Natural killer cell treated with Interleukin-12 subunit alpha and Interleukin-12 subunit beta and Interleukin-15 and Interleukin-18, amount 100 ng/mL, for 72 hours (primary cell): Measurements from ENCODE around the gene TRPM3. TPM values are rescaled to one million over a fixed set of nuclear protein-coding genes. Genes with fewer than 3 reads are reported as not detected.

ENCODE experiments used
- ATAC-seq, 2 donors: fragments of 150-1000 bp; cut with Tn5 transposase in 1 of 2; sonication (Bioruptor Pico), chemical (Tn5 transposase) in 1 of 2; 2 replicates each; pipeline ENCODE4 v1.10.0; 2021
- DNase-seq: peaks from one replicate; pipeline ENCODE4 v3.0.0; 2022; ENCODE audit warnings: low spot score
- H3K27ac Mint-ChIP-seq, 2 donors: 1 replicate in 1 of 2; 2 replicates in 1 of 2; pipeline ENCODE4 v1.8.0; 2022; ENCODE audit warnings: mixed read lengths in 2 of 2, mild to moderate bottlenecking in 1 of 2, moderate library complexity in 1 of 2
- H3K27me3 Mint-ChIP-seq, 2 donors: 1 replicate in 1 of 2; 2 replicates in 1 of 2; pipeline ENCODE4 v1.8.0; 2022; ENCODE audit warnings: mixed read lengths in 2 of 2
- H3K36me3 Mint-ChIP-seq: one replicate; pipeline ENCODE4 v1.8.0; 2022; ENCODE audit warnings: mixed read lengths
- H3K4me1 Mint-ChIP-seq, 2 donors: 1 replicate in 1 of 2; 2 replicates in 1 of 2; pipeline ENCODE4 v1.8.0; 2022; ENCODE audit warnings: low read depth in 2 of 2, mixed read lengths in 2 of 2, mild to moderate bottlenecking in 1 of 2
- H3K4me3 Mint-ChIP-seq: one replicate; pipeline ENCODE4 v1.8.0; 2022; ENCODE audit warnings: mixed read lengths
- H3K9me3 Mint-ChIP-seq: 2 replicates; pipeline ENCODE4 v1.8.0; 2022; ENCODE audit warnings: mixed read lengths
- total RNA-seq, 2 donors: library from RNA; stranded (reverse); gene quantifications; one replicate each; pipeline ENCODE4 v1.2.3, GENCODE V29; 2022

The TRPM3 gene
- total RNA-seq, 2 donors from 2014 or later = not detected

DNA sequence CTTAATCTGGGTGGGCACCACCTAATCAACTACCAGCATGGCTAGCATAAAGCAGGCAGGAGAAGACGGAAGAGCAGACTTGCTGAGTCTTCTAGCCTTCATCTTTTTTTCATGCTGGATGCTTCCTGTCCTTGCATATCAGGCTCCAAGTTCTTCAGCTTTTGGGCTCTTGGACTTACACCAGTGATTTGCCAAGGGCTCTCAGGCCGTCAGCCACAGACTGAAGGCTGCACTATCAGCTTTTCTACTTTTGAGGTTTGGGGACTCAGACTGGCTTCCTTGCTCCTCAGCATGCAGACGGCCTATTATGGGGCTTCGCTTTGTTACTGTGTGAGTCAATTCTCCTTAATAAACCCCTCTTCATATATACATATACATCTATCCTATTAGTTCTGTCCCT is 180.2 kb downstream of the TRPM3 start:
- Mint-ChIP-seq H3K36me3 (no peaks in the 10 kb centered on the region), H3K27me3 (peaks cover 0 to 6% of the 10 kb centered on the region in 2 donors), H3K4me1 (no peaks in the 10 kb centered on the region), H3K9me3 (no peaks in the 10 kb centered on the region), H3K4me3 (no peak overlapping the region), H3K27ac (no peak overlapping the region)
- DNase-seq = no peak
- no peak for ATAC-seq

DNA sequence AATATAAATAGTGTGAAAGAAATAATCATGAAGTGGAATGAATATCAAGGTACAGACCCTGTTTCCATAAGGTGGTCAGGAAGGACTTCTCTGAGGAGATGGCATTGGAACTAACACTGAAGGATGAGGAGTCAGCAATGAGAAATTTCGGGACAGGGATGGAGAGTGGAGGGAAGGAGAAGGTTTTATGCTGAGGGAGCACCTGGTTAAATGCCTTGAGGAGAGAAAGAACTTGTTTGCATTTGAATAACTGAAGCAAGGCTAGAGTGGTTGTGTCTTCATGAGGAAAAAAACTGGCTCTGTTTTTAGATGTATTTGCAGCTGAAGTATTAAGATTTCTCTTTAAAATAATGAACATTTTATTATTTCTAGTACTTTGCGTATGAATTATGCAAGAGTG is 180.8 kb downstream of the TRPM3 start:
- no peaks in the 10 kb centered on the region for H3K4me1 Mint-ChIP-seq
- H3K27me3 Mint-ChIP-seq = peaks cover 0 to 2% of the 10 kb centered on the region in 2 donors
- DNase-seq (no peak), ATAC-seq (no peak)
- no peaks in the 10 kb centered on the region for H3K9me3 Mint-ChIP-seq
- no peaks in the 10 kb centered on the region for H3K36me3 Mint-ChIP-seq
- H3K27ac Mint-ChIP-seq = no peak overlapping the region
- H3K4me3 Mint-ChIP-seq = no peak overlapping the region

DNA sequence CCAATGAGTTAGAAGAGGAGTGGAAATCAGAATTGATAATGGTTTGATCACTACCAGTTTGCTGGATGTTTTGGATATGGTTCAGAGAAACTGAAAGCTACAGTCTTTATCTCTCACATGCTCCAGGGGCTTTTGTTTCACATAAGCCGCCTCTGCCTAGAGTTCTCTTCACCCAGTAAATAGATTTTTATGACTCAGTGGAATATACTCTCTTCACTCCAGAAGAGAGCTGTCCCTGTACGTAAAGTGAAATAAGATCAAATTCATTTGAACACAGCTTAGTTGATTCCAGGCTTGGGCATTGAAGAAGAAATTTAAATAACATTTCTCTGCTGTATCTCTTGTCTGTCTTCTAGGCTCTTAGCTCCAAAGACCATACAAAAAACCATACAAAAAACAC is 184.9 kb downstream of the TRPM3 start:
- no peaks in the 10 kb centered on the region for H3K36me3 Mint-ChIP-seq
- no peak overlapping the region for H3K27ac Mint-ChIP-seq
- DNase-seq (no peak), ATAC-seq (no peak)
- H3K4me3 Mint-ChIP-seq = no peak overlapping the region
- peaks cover 0 to 6% of the 10 kb centered on the region in 2 donors for H3K27me3 Mint-ChIP-seq
- no peaks in the 10 kb centered on the region for H3K9me3 Mint-ChIP-seq
- H3K4me1 Mint-ChIP-seq = no peaks in the 10 kb centered on the region

DNA sequence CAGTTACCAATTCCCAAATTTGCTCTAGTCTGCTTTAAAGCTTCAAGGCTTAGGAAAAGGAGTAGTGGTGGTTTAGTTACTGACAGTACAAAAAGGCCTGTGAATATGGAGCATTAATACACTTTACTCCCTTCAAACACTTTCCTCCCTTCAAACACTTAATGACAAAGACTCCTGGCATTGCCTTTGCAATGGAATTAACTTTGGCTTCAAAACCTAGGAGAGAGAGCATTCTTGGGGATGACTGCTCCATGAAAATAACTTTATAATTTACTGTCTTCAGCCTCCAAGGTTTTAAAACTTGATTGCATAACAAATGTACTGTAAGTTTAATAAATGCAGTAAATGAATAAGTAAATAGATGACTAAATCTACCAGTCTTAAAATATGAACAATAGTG is 185.6 kb downstream of the TRPM3 start:
- Mint-ChIP-seq H3K36me3 (no peaks in the 10 kb centered on the region), H3K4me3 (no peak overlapping the region), H3K27me3 (peaks cover 0 to 6% of the 10 kb centered on the region in 2 donors), H3K4me1 (no peaks in the 10 kb centered on the region), H3K9me3 (no peaks in the 10 kb centered on the region), H3K27ac (no peak overlapping the region)
- ATAC-seq (no peak), DNase-seq (no peak)

DNA sequence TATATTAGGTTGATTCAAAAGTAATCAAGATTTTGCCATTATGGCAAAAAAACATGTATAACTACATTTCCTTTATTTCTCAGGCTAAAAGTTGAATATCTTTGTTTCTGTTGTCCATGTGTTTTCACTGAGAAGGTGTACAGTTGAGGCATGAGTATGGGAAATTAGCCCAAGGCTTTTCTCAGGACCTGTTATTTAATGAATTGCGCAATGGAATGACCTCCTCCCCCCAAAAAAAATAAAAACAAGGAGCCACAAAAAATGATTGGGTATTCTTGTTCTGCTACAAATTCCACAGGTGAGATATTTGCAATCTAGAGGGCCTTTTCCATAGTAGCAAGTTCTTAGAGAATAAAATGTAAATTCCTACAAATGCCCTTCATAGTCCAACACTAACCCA is 186.8 kb downstream of the TRPM3 start:
- no peaks in the 10 kb centered on the region for H3K4me1 Mint-ChIP-seq
- no peak overlapping the region for H3K27ac Mint-ChIP-seq
- no peak overlapping the region for H3K4me3 Mint-ChIP-seq
- no peak for ATAC-seq
- H3K27me3 Mint-ChIP-seq = peaks cover 0 to 6% of the 10 kb centered on the region in 2 donors
- DNase-seq = no peak
- no peaks in the 10 kb centered on the region for H3K36me3 Mint-ChIP-seq
- no peaks in the 10 kb centered on the region for H3K9me3 Mint-ChIP-seq

DNA sequence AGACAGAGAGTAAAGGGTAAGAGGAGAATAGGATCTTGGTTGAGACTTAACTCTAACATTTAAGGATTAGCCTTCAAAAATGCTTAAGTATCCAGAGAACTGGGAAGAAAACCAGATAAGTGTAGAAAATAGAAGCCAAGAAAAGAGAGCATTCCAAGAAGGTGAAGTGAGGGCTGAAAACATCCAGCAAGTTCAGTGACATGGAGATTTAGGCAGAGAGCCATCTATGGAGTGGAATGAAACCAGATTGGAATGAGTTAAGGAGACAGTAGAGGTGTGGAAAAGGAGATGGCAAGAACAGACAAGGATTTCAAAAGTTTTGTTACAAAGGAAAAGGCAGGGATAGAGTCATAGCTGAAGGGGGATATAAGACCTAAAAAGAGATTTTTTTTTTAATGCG is 188.1 kb downstream of the TRPM3 start:
- no peak overlapping the region for H3K4me3 Mint-ChIP-seq
- ATAC-seq (no peak), DNase-seq (no peak)
- H3K36me3 Mint-ChIP-seq = no peaks in the 10 kb centered on the region
- no peaks in the 10 kb centered on the region for H3K4me1 Mint-ChIP-seq
- H3K27me3 Mint-ChIP-seq = peaks cover 0 to 6% of the 10 kb centered on the region in 2 donors
- H3K27ac Mint-ChIP-seq = no peak overlapping the region
- peaks cover 2% of the 10 kb centered on the region for H3K9me3 Mint-ChIP-seq

DNA sequence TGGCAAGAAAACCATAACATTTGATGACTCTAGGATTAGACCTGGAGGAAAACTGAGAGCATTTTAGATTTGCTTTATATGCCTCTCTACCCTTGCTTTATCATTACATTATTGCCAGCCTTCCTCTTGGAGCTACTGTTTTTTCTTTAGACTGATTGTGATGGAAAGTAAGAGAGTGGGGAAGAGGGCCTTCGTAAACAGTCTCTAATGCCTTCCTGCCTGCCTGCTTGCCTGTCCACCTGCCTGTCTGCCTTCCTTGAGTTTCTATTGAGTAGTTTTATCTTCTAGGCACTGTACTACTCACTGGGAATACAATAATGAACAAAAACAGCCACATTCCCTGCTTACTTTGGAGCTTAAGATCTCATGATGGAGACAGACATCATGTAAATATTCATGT is 189.3 kb downstream of the TRPM3 start:
- H3K9me3 Mint-ChIP-seq = peaks cover 2% of the 10 kb centered on the region
- no peak overlapping the region for H3K27ac Mint-ChIP-seq
- no peaks in the 10 kb centered on the region for H3K36me3 Mint-ChIP-seq
- peaks cover 0 to 6% of the 10 kb centered on the region in 2 donors for H3K27me3 Mint-ChIP-seq
- no peak overlapping the region for H3K4me3 Mint-ChIP-seq
- H3K4me1 Mint-ChIP-seq = no peaks in the 10 kb centered on the region
- DNase-seq (no peak), ATAC-seq (no peak)

DNA sequence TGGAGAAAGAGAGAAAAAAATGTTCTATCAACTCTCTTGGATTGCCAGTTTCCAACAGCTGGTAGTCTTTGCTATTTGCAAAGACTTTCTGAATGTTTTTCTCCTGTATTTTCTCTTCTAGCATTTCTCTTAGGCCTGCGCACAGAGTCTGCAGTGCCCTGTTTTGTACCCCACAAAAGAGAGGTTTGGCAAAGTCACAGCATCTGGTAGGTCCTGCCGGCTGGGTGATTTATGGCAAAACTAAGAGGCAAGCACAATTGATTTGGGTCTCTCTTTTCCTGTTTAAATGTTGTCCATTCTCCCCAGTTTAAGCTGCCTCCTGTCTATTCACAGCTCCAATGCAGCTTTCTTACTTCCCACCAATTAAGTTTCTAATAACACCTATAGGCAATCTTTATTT is 193.9 kb downstream of the TRPM3 start:
- no peaks in the 10 kb centered on the region for H3K4me1 Mint-ChIP-seq
- H3K27me3 Mint-ChIP-seq = no peaks in the 10 kb centered on the region
- DNase-seq = no peak
- ATAC-seq = no peak
- no peaks in the 10 kb centered on the region for H3K36me3 Mint-ChIP-seq
- H3K4me3 Mint-ChIP-seq = no peak overlapping the region
- peaks cover 2% of the 10 kb centered on the region for H3K9me3 Mint-ChIP-seq
- H3K27ac Mint-ChIP-seq = no peak overlapping the region

DNA sequence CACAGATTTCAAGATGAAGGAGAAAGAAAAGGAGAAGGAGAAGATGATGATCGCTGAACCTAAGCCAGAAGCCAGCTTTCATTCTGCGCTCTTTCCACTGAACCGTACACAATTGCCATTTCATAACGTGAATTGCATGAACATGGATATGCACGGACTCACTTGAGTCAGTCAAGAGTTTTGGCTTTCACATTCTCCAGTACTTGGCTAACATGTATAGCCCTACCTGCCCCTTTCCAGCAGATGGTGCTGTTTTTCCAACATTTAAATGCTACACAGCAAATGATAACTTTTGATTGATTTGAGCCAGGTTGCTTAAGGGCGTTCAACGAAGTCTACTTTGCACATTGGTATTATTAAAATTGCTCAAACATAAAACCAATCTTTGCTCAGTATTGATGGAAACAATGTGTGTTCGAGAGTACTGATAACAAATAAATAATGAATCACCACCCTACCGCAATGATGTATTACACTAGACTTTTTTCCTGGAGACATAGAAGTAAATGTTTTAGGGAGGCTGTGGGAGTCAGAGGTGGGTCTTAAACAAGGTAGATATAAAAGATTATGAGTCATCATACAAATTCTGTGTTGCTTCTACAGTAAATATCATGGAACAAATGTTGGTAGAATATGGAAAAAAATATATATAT is 196.4 kb downstream of the TRPM3 start:
- Mint-ChIP-seq H3K27me3 (no peaks in the 10 kb centered on the region), H3K4me3 (no peak overlapping the region), H3K36me3 (no peaks in the 10 kb centered on the region), H3K9me3 (peaks cover 2% of the 10 kb centered on the region), H3K4me1 (no peaks in the 10 kb centered on the region), H3K27ac (no peak overlapping the region)
- ATAC-seq (peak in 1 of 2 donors; percentile 45), DNase-seq (no peak)

DNA sequence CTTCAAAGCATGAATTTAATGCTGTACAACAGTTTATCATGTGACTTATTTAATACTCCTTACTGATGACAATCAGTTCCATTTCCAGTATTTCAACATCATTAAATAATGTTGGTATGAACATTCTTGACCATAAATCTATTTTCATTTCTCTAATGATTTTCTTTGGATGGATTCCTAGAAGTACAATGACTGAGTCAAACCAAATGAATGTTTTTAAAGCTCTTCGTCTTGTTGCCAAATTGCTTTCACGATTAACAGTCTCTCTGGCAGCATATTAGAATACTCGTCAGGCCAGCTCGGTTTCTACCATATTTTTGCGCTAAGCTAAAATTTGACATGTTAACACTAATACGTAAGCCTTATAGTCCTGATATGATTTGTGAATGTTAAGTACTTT is 197.0 kb downstream of the TRPM3 start:
- no peaks in the 10 kb centered on the region for H3K36me3 Mint-ChIP-seq
- H3K4me1 Mint-ChIP-seq = no peaks in the 10 kb centered on the region
- no peak overlapping the region for H3K27ac Mint-ChIP-seq
- no peak for DNase-seq
- no peak overlapping the region for H3K4me3 Mint-ChIP-seq
- no peak for ATAC-seq
- no peaks in the 10 kb centered on the region for H3K27me3 Mint-ChIP-seq
- peaks cover 2% of the 10 kb centered on the region for H3K9me3 Mint-ChIP-seq

DNA sequence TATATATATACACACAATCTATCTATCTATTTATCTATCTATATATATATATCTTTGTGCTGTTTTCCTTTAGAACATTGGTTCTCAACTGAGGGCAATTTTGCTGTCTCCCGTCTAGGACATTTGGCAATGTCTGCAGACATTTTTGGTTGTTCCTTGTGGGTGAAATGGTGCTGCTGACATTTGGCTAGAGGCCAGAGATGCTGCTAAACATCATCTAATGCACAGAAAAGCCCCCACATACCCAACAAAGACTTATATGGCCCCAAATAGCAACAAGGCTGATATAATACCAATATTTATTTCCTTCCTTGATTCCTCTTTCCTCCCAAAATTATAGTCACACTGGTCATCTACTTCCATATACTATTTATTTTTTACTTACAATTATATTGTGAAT is 197.5 kb downstream of the TRPM3 start:
- H3K27ac Mint-ChIP-seq = no peak overlapping the region
- no peak for DNase-seq
- ATAC-seq = no peak
- no peaks in the 10 kb centered on the region for H3K4me1 Mint-ChIP-seq
- H3K4me3 Mint-ChIP-seq = no peak overlapping the region
- H3K36me3 Mint-ChIP-seq = no peaks in the 10 kb centered on the region
- peaks cover 2% of the 10 kb centered on the region for H3K9me3 Mint-ChIP-seq
- no peaks in the 10 kb centered on the region for H3K27me3 Mint-ChIP-seq

DNA sequence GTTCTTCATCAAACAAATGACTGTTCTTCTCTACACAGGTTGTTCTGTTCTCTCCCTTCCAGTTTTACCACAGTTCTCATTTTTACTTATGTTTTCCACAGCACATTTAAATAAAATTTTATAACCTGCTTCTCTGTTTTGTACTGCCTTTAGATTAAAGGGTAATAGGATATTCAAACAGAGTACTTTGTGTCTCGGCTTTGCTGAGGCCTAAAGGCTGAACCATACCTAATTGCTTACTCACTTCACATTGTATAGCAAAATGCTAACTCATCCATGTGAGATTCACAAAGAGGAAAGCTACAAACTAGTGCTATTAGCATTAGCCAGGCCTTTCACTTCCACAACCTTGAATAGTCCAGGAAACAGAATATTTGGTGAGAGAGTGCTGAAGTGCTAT is 200.3 kb downstream of the TRPM3 start:
- no peak for DNase-seq
- Mint-ChIP-seq H3K4me3 (no peak overlapping the region), H3K36me3 (no peaks in the 10 kb centered on the region), H3K27me3 (no peaks in the 10 kb centered on the region), H3K9me3 (peaks cover 4% of the 10 kb centered on the region), H3K4me1 (no peaks in the 10 kb centered on the region), H3K27ac (no peak overlapping the region)
- no peak for ATAC-seq

DNA sequence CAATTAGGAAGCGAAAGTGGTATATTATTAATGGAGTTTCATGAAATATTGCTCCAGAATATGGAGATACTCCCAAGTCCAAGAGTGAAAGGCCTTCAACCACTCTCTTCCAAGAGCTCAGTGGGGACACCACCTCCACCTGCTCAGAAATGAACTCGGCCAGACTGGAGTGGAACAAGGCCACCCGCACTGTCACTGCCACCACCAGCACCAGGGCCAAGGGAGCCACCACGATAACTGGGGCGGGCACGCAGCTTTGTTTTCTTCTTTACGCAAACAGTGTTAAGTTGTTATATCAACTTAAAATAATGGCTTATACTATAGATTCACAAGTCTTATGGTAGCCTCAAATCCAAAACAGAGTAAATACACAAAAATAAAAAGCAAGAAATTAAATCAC is 204.1 kb downstream of the TRPM3 start:
- no peak for DNase-seq
- Mint-ChIP-seq H3K27me3 (peaks cover 0 to 3% of the 10 kb centered on the region in 2 donors), H3K4me1 (no peaks in the 10 kb centered on the region), H3K4me3 (no peak overlapping the region), H3K27ac (no peak overlapping the region), H3K9me3 (peaks cover 4% of the 10 kb centered on the region), H3K36me3 (no peaks in the 10 kb centered on the region)
- no peak for ATAC-seq

DNA sequence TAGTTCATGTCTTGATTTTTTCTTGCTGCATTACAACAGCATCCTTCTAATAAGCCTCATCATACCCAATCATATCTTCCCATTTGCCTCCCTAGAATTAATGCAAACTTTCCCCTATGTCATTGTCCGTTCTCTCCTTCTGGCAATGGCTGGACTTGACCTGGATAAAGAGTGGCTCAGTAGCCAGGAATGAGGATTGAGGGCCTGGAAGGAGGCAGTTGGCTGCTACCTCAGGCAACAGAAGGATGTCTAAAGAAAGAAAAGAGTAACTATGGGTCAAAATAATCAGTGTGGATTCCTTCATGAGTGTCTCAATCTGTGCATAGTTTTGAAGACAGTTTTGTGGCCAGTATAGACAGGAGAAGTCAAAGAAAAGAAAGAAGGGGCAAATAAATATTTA is 209.6 kb downstream of the TRPM3 start:
- H3K27ac Mint-ChIP-seq = no peak overlapping the region
- peaks cover 0 to 8% of the 10 kb centered on the region in 2 donors for H3K27me3 Mint-ChIP-seq
- H3K9me3 Mint-ChIP-seq = peaks cover 4% of the 10 kb centered on the region
- no peak for ATAC-seq
- no peak overlapping the region for H3K4me3 Mint-ChIP-seq
- no peaks in the 10 kb centered on the region for H3K36me3 Mint-ChIP-seq
- DNase-seq = no peak
- no peaks in the 10 kb centered on the region for H3K4me1 Mint-ChIP-seq

DNA sequence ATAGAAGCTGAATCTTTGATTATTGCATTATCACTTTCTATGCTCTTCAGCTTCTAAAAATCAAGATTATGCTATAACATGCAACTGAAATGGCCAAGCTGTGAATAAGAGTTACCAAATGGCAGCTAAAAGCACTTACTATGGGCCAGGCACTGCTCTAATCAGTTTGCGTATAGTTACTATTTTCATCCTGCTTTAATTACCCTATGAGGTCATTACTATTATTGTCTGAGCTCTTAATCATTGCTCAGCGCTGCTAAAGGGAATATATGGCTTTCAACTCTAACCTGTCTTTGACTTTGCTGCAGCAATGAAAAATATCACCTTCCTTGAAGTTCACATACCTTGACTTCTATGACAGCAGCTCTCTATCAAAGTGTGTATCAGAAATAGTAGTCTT is 210.8 kb downstream of the TRPM3 start:
- peaks cover 0 to 8% of the 10 kb centered on the region in 2 donors for H3K27me3 Mint-ChIP-seq

More for the DNA sequence above, 210.8 kb downstream of the TRPM3 start:
- Mint-ChIP-seq H3K4me1 (no peaks in the 10 kb centered on the region), H3K9me3 (peaks cover 3% of the 10 kb centered on the region), H3K36me3 (no peaks in the 10 kb centered on the region), H3K27ac (no peak overlapping the region), H3K4me3 (no peak overlapping the region)
- no peak for ATAC-seq
- no peak for DNase-seq
